OCI-LY1 (cell line): Measurements from ENCODE around the gene DYNC2H1.

Source experiments
- H2AFZ ChIP-seq: fragments of 200-600 bp; sonication (generic), shearing (Covaris generic); 2 replicates; pipeline ENCODE4 v1.6.0; 2014; ENCODE audit warnings: antibody characterized with exemption, mild to moderate bottlenecking, low read length
- H3F3A ChIP-seq: fragments of 200-600 bp; sonication (generic), shearing (Covaris generic); 2 replicates; pipeline ENCODE4 v1.6.0; 2014; ENCODE audit warnings: mild to moderate bottlenecking, antibody characterized with exemption, low read length, moderate library complexity; ENCODE audit not compliant: insufficient read depth
- H3K27ac ChIP-seq: fragments of 200-600 bp; sonication (generic); 2 replicates; pipeline ENCODE4 v1.5.1; 2014; ENCODE audit warnings: low read length, mixed run types, mild to moderate bottlenecking, low read depth; ENCODE audit not compliant: poor library complexity, severe bottlenecking
- H3K27me3 ChIP-seq: fragments of 200-600 bp; sonication (generic); 2 replicates; pipeline ENCODE4 v1.6.0; 2014; ENCODE audit warnings: antibody characterized with exemption, mild to moderate bottlenecking, low read length, moderate library complexity; ENCODE audit not compliant: insufficient read depth
- H3K36me3 ChIP-seq: fragments of 200-600 bp; sonication (generic); 2 replicates; pipeline ENCODE4 v1.6.1; 2014; ENCODE audit warnings: mild to moderate bottlenecking, antibody characterized with exemption, low read length, moderate library complexity, mixed read lengths; ENCODE audit not compliant: insufficient read depth
- H3K4me1 ChIP-seq: fragments of 200-600 bp; sonication (generic); 2 replicates; pipeline ENCODE4 v1.5.1; 2014; ENCODE audit warnings: mild to moderate bottlenecking, low read length, moderate library complexity; ENCODE audit not compliant: insufficient read depth, severe bottlenecking
- H3K4me2 ChIP-seq: fragments of 200-600 bp; sonication (generic), shearing (Covaris generic); 2 replicates; pipeline ENCODE4 v1.6.1; 2014; ENCODE audit warnings: low read length
- H3K4me3 ChIP-seq: fragments of 200-600 bp; sonication (generic); 2 replicates; pipeline ENCODE4 v1.5.1; 2014; ENCODE audit warnings: low read length, low read depth, mild to moderate bottlenecking, mixed read lengths; ENCODE audit not compliant: poor library complexity, severe bottlenecking
- H3K79me2 ChIP-seq: fragments of 200-600 bp; shearing (Covaris generic); 2 replicates; pipeline ENCODE4 v1.6.1; 2016; ENCODE audit warnings: mixed run types, low read length, mixed read lengths; ENCODE audit not compliant: insufficient read depth
- H3K9ac ChIP-seq: fragments of 200-600 bp; sonication (generic), shearing (Covaris generic); 2 replicates; pipeline ENCODE4 v1.6.1; 2014; ENCODE audit warnings: mild to moderate bottlenecking, low read length, mixed read lengths
- H3K9me2 ChIP-seq: fragments of 200-600 bp; sonication (generic), shearing (Covaris generic); 2 replicates; pipeline ENCODE4 v1.6.1; 2014; ENCODE audit warnings: low read depth, mild to moderate bottlenecking, low read length, mixed read lengths
- H3K9me3 ChIP-seq: fragments of 200-600 bp; shearing (Covaris generic); 2 replicates; pipeline ENCODE4 v1.6.1; 2014; ENCODE audit warnings: low read length, mixed read lengths
- H4K20me1 ChIP-seq: fragments of 200-600 bp; sonication (generic), shearing (Covaris generic); 2 replicates; pipeline ENCODE4 v1.6.0; 2016; ENCODE audit warnings: mild to moderate bottlenecking, low read length; ENCODE audit not compliant: insufficient read depth
- EZH2 ChIP-seq: fragments of 200-600 bp; sonication (generic), shearing (Covaris generic); IDR thresholded peaks from 2 replicates; pipeline ENCODE4 v1.8.0; 2017; ENCODE audit warnings: borderline replicate concordance, mixed run types, mild to moderate bottlenecking, antibody characterized with exemption, low read length, moderate library complexity, mixed read lengths
- TF ChIP-seq, protein P1 (sequence below): fragments of 200-600 bp; sonication (generic), shearing (Covaris generic); IDR thresholded peaks from 2 replicates; pipeline ENCODE4 v1.5.1; 2017; ENCODE audit warnings: mild to moderate bottlenecking, antibody characterized with exemption, low read length, moderate library complexity, mixed read lengths

DYNC2H1 gene

DNA sequence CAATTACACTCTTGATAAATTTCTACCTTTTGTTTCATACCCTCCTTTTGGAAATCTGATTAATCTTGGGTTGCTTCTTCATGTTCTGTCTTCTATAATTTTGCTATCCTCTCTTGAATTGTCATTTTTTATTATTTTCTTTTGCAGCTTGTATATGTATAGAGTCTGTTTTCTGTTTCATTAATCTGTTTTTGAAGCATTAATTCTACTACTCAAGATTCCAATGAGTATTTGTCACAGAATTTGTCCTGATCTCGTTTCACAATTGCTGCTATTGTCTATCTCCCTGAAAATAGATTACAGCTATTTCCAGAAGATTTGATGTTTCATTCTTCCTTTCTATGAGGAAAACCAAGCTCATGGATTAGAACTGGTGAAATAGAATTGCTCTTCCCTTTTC is 406.1 kb downstream of the DYNC2H1 start:
- TF ChIP-seq, protein P1, sequence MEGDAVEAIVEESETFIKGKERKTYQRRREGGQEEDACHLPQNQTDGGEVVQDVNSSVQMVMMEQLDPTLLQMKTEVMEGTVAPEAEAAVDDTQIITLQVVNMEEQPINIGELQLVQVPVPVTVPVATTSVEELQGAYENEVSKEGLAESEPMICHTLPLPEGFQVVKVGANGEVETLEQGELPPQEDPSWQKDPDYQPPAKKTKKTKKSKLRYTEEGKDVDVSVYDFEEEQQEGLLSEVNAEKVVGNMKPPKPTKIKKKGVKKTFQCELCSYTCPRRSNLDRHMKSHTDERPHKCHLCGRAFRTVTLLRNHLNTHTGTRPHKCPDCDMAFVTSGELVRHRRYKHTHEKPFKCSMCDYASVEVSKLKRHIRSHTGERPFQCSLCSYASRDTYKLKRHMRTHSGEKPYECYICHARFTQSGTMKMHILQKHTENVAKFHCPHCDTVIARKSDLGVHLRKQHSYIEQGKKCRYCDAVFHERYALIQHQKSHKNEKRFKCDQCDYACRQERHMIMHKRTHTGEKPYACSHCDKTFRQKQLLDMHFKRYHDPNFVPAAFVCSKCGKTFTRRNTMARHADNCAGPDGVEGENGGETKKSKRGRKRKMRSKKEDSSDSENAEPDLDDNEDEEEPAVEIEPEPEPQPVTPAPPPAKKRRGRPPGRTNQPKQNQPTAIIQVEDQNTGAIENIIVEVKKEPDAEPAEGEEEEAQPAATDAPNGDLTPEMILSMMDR: no peak
- TF ChIP-seq EZH2: no peak

DNA sequence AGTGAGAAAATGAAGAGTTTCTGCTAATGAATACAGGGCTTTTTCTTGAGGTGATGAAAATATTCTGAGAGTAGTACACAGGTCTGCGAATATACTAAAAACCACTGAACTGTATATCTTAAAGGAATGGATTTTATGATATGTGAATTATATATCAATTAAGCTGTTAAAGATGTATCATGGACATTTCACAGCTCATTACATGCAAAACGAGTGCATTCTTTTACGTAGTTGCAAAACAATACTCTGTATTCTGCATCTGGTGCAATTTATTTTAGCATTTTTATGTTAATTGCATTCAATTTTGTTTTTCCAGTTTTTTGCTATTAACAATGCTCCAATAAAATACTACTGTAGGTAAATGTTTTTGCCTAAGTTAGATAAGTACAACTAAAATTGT is 411.6 kb downstream of the DYNC2H1 start:
- H3F3A ChIP-seq: no peaks in the 10 kb centered on the region
- H3K79me2 ChIP-seq: no peaks in the 10 kb centered on the region
- no peak overlapping the region for H3K27ac ChIP-seq
- TF ChIP-seq, protein P1: no peak
- TF ChIP-seq EZH2: no peak
- no peaks in the 10 kb centered on the region for H3K36me3 ChIP-seq
- H3K4me2 ChIP-seq: no peak overlapping the region
- no peaks in the 10 kb centered on the region for H3K27me3 ChIP-seq
- no peaks in the 10 kb centered on the region for H3K9me2 ChIP-seq
- no peaks in the 10 kb centered on the region for H4K20me1 ChIP-seq
- no peak overlapping the region for H3K9ac ChIP-seq
- no peak overlapping the region for H2AFZ ChIP-seq
- no peak overlapping the region for H3K4me3 ChIP-seq
- no peaks in the 10 kb centered on the region for H3K9me3 ChIP-seq
- H3K4me1 ChIP-seq: no peaks in the 10 kb centered on the region

More for the DNA sequence above, 406.1 kb downstream of the DYNC2H1 start:
- no peaks in the 10 kb centered on the region for H3K9me2 ChIP-seq
- no peak overlapping the region for H3K4me3 ChIP-seq
- H2AFZ ChIP-seq: no peak overlapping the region
- H4K20me1 ChIP-seq: no peaks in the 10 kb centered on the region
- no peaks in the 10 kb centered on the region for H3K27me3 ChIP-seq
- H3K36me3 ChIP-seq: no peaks in the 10 kb centered on the region
- no peaks in the 10 kb centered on the region for H3K9me3 ChIP-seq
- no peaks in the 10 kb centered on the region for H3K79me2 ChIP-seq
- no peak overlapping the region for H3K4me2 ChIP-seq
- no peak overlapping the region for H3K9ac ChIP-seq
- H3K27ac ChIP-seq: no peak overlapping the region
- H3F3A ChIP-seq: no peaks in the 10 kb centered on the region
- no peaks in the 10 kb centered on the region for H3K4me1 ChIP-seq

DNA sequence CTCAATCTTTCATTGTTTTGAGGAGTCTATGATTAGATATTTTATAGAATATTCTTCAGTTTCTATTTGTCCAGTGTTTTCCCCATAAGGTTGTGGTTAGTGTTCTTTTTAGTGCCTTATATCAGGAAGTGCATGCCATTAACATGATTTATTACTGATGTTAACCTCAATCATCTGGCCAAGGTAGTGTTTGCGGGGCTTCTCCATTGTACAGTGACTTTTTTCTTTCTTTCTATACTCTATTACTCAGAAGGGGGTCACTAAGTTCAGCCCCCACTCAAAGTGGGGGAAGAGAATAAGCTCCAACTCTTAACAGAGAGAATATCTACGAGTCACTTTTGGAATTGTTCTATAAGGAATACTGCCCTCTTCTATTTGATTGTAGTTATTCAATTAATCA is 415.8 kb downstream of the DYNC2H1 start:
- Histone ChIP-seq H3K4me2 (no peak overlapping the region), H3K79me2 (no peaks in the 10 kb centered on the region), H3K9me3 (no peaks in the 10 kb centered on the region), H3K27me3 (no peaks in the 10 kb centered on the region), H4K20me1 (no peaks in the 10 kb centered on the region), H3K9ac (no peak overlapping the region), H3K4me1 (no peaks in the 10 kb centered on the region), H3K27ac (no peak overlapping the region), H3K4me3 (no peak overlapping the region), H3K36me3 (no peaks in the 10 kb centered on the region), H3F3A (no peaks in the 10 kb centered on the region), H3K9me2 (no peaks in the 10 kb centered on the region), H2AFZ (no peak overlapping the region)
- TF ChIP-seq, protein P1: no peak
- TF ChIP-seq EZH2: no peak
